Mesothelial cell of epicardium (in vitro differentiated cells): ENCODE data around the gene CRTC1. TPM values are rescaled to one million over a fixed set of nuclear protein-coding genes. Genes with fewer than 3 reads are reported as not detected.

Source experiments
- DNase-seq, 2 experiments: peaks; one replicate each; pipeline ENCODE4 v3.0.0; 2021; ENCODE audit warnings: low spot score in 2 of 2; ENCODE audit not compliant: unreplicated experiment in 2 of 2
- H3K27ac Mint-ChIP-seq: 2 replicates; pipeline ENCODE4 v1.8.0; 2021; ENCODE audit warnings: mixed read lengths
- H3K27me3 Mint-ChIP-seq: 2 replicates; pipeline ENCODE4 v1.8.0; 2021; ENCODE audit warnings: low read depth, mixed read lengths
- H3K36me3 Mint-ChIP-seq: 2 replicates; pipeline ENCODE4 v1.8.0; 2021; ENCODE audit warnings: mixed read lengths
- H3K4me1 Mint-ChIP-seq: 2 replicates; pipeline ENCODE4 v1.8.0; 2021; ENCODE audit warnings: mixed read lengths
- H3K4me3 Mint-ChIP-seq: 2 replicates; pipeline ENCODE4 v1.8.0; 2021; ENCODE audit warnings: mild to moderate bottlenecking, moderate library complexity, mixed read lengths
- H3K9me3 Mint-ChIP-seq: 2 replicates; pipeline ENCODE4 v1.8.0; 2021; ENCODE audit warnings: mixed read lengths
- CTCF ChIP-seq: fragments of 200-600 bp; sonication (generic); IDR thresholded peaks from one replicate; pipeline ENCODE4 v1.5.0; 2021; ENCODE audit warnings: antibody characterized with exemption; ENCODE audit not compliant: unreplicated experiment
- total RNA-seq: library from RNA; stranded (reverse); gene quantifications from 3 replicates; pipeline ENCODE4 v1.2.1, GENCODE V29; 2021

The CRTC1 gene
- total RNA-seq, 1 donor from 2014 or later, result 31.9 TPM

- H3K27me3 Mint-ChIP-seq, result no peaks in the 10 kb centered on the region
- DNase-seq, result no peak
- peaks cover 7% of the 10 kb centered on the region for H3K4me1 Mint-ChIP-seq
- H3K9me3 Mint-ChIP-seq, result no peaks in the 10 kb centered on the region
- H3K4me3 Mint-ChIP-seq, result no peak overlapping the region
- TF ChIP-seq CTCF, result no peak
- no peak overlapping the region for H3K27ac Mint-ChIP-seq
- no peaks in the 10 kb centered on the region for H3K36me3 Mint-ChIP-seq
These were observed 31.9 kb downstream of the CRTC1 start for GRCh38 chr19:18715416-18715815.

GRCh38 chr19:18716857-18717256, 33.4 kb downstream of the CRTC1 start:
- H3K36me3 Mint-ChIP-seq, result no peaks in the 10 kb centered on the region
- H3K27ac Mint-ChIP-seq, result no peak overlapping the region
- peaks cover 7% of the 10 kb centered on the region for H3K4me1 Mint-ChIP-seq
- TF ChIP-seq CTCF, result no peak
- no peak overlapping the region for H3K4me3 Mint-ChIP-seq
- H3K27me3 Mint-ChIP-seq, result no peaks in the 10 kb centered on the region
- no peaks in the 10 kb centered on the region for H3K9me3 Mint-ChIP-seq
- DNase-seq, result no peak

GRCh38 chr19:18717601-18718000, 34.1 kb downstream of the CRTC1 start:
- H3K4me3 Mint-ChIP-seq, result no peak overlapping the region
- no peaks in the 10 kb centered on the region for H3K9me3 Mint-ChIP-seq
- peaks cover 7% of the 10 kb centered on the region for H3K4me1 Mint-ChIP-seq
- H3K27me3 Mint-ChIP-seq, result no peaks in the 10 kb centered on the region
- peaks cover 5% of the 10 kb centered on the region for H3K36me3 Mint-ChIP-seq
- no peak for TF ChIP-seq CTCF
- no peak for DNase-seq
- H3K27ac Mint-ChIP-seq, result no peak overlapping the region

GRCh38 chr19:18718015-18718526, 34.6 kb downstream of the CRTC1 start:
- Mint-ChIP-seq H3K4me3 (no peak overlapping the region), H3K27me3 (no peaks in the 10 kb centered on the region), H3K36me3 (peaks cover 7% of the 10 kb centered on the region), H3K27ac (no peak overlapping the region), H3K4me1 (peaks cover 5% of the 10 kb centered on the region), H3K9me3 (no peaks in the 10 kb centered on the region)
- no peak for DNase-seq
- no peak for TF ChIP-seq CTCF

GRCh38 chr19:18718846-18719458, 35.5 kb downstream of the CRTC1 start:
- H3K27ac Mint-ChIP-seq, result no peak overlapping the region

More at GRCh38 chr19:18718846-18719458, 35.5 kb downstream of the CRTC1 start:
- no peaks in the 10 kb centered on the region for H3K9me3 Mint-ChIP-seq
- H3K4me3 Mint-ChIP-seq, result no peak overlapping the region
- peaks cover 7% of the 10 kb centered on the region for H3K36me3 Mint-ChIP-seq
- DNase-seq, result no peak
- no peak for TF ChIP-seq CTCF
- no peaks in the 10 kb centered on the region for H3K4me1 Mint-ChIP-seq
- no peaks in the 10 kb centered on the region for H3K27me3 Mint-ChIP-seq
